Glomerular endothelial cell (primary cell): Measurements from ENCODE around the gene ATP5PO. TPM values are rescaled to one million over a fixed set of nuclear protein-coding genes. Genes with fewer than 3 reads are reported as not detected.

Experiments
- DNase-seq: peaks from one replicate; pipeline ENCODE4 v3.0.0-alpha.2; 2011; ENCODE audit warnings: low read depth, low spot score; ENCODE audit errors: extremely low read depth
- total RNA-seq: library from RNA; depleted of rRNA; stranded (reverse); fragments of >200 nt; gene quantifications from 2 replicates; pipeline ENCODE4 v1.2.3, GENCODE V29; 2015

The ATP5PO gene
- 168 and 259 TPM in 2 replicates for total RNA-seq

- DNase-seq = peak; percentile 87
Measured at GRCh38 chr21:33915368-33916199, at the start of gene ATP5PO. Gene ATP5PO (minus strand): TSS chr21:33915804. CDS start chr21:33915763, 41 bp downstream.

GRCh38 chr21:33964706-33965325 lies 49.2 kb upstream of the ATP5PO start:
- no peak for DNase-seq

- no peak for DNase-seq
Measured at GRCh38 chr21:33963848-33964555, 48.4 kb upstream of the ATP5PO start.

GRCh38 chr21:33962290-33962689 lies 46.7 kb upstream of the ATP5PO start:
- no peak for DNase-seq

GRCh38 chr21:33961061-33961460 lies 45.5 kb upstream of the ATP5PO start:
- DNase-seq = no peak

GRCh38 chr21:33959680-33960079 lies 44.1 kb upstream of the ATP5PO start:
- DNase-seq = no peak

- no peak for DNase-seq
Measured at GRCh38 chr21:33954395-33954794, 38.8 kb upstream of the ATP5PO start.

- DNase-seq = no peak
Measured at GRCh38 chr21:33951276-33952178, 35.9 kb upstream of the ATP5PO start.

- DNase-seq = no peak
Measured at GRCh38 chr21:33950431-33951079, 35.0 kb upstream of the ATP5PO start.

- DNase-seq = no peak
Measured at GRCh38 chr21:33949516-33950430, 34.2 kb upstream of the ATP5PO start.

- DNase-seq = no peak
Measured at GRCh38 chr21:33948951-33949444, 33.4 kb upstream of the ATP5PO start.

GRCh38 chr21:33948096-33948950 lies 32.7 kb upstream of the ATP5PO start:
- DNase-seq = no peak

GRCh38 chr21:33947451-33948095 lies 32.0 kb upstream of the ATP5PO start:
- DNase-seq = peak; percentile 87

- no peak for DNase-seq
Measured at GRCh38 chr21:33945652-33946270, 30.2 kb upstream of the ATP5PO start.

- DNase-seq = no peak
Measured at GRCh38 chr21:33944185-33944763, 28.7 kb upstream of the ATP5PO start.

GRCh38 chr21:33943293-33943692 lies 27.7 kb upstream of the ATP5PO start:
- no peak for DNase-seq

GRCh38 chr21:33942426-33942825 lies 26.8 kb upstream of the ATP5PO start:
- DNase-seq = no peak
